ENCODE measurements around the gene IRF5.

DNA sequence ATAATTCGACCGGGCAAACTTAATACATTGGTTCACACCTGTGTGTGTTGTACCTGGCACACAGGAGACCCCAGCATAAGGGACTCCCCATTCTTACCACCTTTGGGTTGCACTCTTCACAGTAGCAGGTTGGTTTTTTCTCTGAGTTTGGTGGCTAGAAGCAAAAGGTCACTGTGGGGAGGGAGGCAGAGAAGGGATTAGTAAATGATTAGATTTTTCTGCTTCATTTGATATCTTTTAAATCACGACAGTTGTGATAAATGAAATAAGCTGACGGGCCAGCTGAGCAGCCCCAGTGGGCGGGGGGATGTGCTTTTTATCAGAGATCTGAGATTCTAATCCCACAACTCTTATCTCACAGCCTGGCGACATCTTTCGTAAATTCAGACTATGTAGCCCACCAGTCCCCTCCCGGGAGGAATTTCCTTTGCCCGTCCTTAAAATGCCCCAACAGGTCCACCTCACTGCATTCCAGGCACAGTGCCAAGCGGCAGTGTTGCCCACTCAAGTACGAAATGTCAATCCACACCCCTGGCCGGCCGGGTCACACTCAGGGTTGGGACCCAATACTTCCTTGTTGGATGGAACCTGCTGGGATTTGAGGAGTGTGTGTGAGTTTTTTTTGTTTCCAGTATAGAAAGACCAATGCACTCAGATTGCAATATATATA is 16.7 kb upstream of the IRF5 start:
- TF ChIP-seq, protein P1, sequence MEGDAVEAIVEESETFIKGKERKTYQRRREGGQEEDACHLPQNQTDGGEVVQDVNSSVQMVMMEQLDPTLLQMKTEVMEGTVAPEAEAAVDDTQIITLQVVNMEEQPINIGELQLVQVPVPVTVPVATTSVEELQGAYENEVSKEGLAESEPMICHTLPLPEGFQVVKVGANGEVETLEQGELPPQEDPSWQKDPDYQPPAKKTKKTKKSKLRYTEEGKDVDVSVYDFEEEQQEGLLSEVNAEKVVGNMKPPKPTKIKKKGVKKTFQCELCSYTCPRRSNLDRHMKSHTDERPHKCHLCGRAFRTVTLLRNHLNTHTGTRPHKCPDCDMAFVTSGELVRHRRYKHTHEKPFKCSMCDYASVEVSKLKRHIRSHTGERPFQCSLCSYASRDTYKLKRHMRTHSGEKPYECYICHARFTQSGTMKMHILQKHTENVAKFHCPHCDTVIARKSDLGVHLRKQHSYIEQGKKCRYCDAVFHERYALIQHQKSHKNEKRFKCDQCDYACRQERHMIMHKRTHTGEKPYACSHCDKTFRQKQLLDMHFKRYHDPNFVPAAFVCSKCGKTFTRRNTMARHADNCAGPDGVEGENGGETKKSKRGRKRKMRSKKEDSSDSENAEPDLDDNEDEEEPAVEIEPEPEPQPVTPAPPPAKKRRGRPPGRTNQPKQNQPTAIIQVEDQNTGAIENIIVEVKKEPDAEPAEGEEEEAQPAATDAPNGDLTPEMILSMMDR (optimal IDR thresholded peaks at IDR 0.05 in 1 of 3, IDR thresholded peaks at IDR 0.05 in 1 of 3, conservative IDR thresholded peaks at IDR 0.05 in 1 of 3; ENCODE audit: extremely low read depth in 1 of 3, insufficient read depth in 2 of 3, low read length in 3 of 3) = no peak
- TF ChIP-seq EZH2 (IDR thresholded peaks at IDR 0.05; ENCODE audit: low read length) = no peak
